Measurements from ENCODE around the gene PSME3IP1. TPM values are rescaled to one million over a fixed set of nuclear protein-coding genes. Genes with fewer than 3 reads are reported as not detected.

The PSME3IP1 gene
- total RNA-seq, 1 donor from 2014 or later: 56.3 TPM

GRCh38 chr16:57125969-57126368, 59.9 kb downstream of the PSME3IP1 start:
- Histone ChIP-seq H3K4me1 (no peaks in the 10 kb centered on the region), H3K27ac (replicated peaks) (no peak overlapping the region), H3K4me3 (no peak overlapping the region), H3K27me3 (ENCODE audit: low read depth) (no peaks in the 10 kb centered on the region), H3K9me3 (replicated peaks) (no peaks in the 10 kb centered on the region), H3K36me3 (peaks cover 16% of the 10 kb centered on the region)
- intact Hi-C loops (cut with micrococcal nuclease): no loop called here
- TF ChIP-seq CTCF (IDR thresholded peaks at IDR 0.05; ENCODE audit: borderline replicate concordance): no peak
- no peak for DNase-seq

- Histone ChIP-seq H3K4me3 (no peak overlapping the region), H3K27ac (replicated peaks) (no peak overlapping the region), H3K36me3 (peaks cover 18% of the 10 kb centered on the region), H3K4me1 (no peaks in the 10 kb centered on the region), H3K9me3 (replicated peaks) (no peaks in the 10 kb centered on the region), H3K27me3 (ENCODE audit: low read depth) (no peaks in the 10 kb centered on the region)
- no peak for TF ChIP-seq CTCF (IDR thresholded peaks at IDR 0.05; ENCODE audit: borderline replicate concordance)
- intact Hi-C loops (cut with micrococcal nuclease): no loop called here
- no peak for DNase-seq
Observed at GRCh38 chr16:57125376-57125775, 60.5 kb downstream of the PSME3IP1 start.

- no peak overlapping the region for H3K4me3 ChIP-seq
- H3K4me1 ChIP-seq: no peaks in the 10 kb centered on the region
- H3K9me3 ChIP-seq (replicated peaks): no peaks in the 10 kb centered on the region
- DNase-seq: no peak
- H3K36me3 ChIP-seq: peaks cover 26% of the 10 kb centered on the region
- intact Hi-C loops (cut with micrococcal nuclease): no loop called here
- TF ChIP-seq CTCF (IDR thresholded peaks at IDR 0.05; ENCODE audit: borderline replicate concordance): no peak
- H3K27me3 ChIP-seq (ENCODE audit: low read depth): no peaks in the 10 kb centered on the region
- no peak overlapping the region for H3K27ac ChIP-seq (replicated peaks)
Observed at GRCh38 chr16:57123974-57124674, 61.7 kb downstream of the PSME3IP1 start.

- Histone ChIP-seq H3K27ac (replicated peaks) (no peak overlapping the region), H3K4me1 (no peaks in the 10 kb centered on the region), H3K9me3 (replicated peaks) (no peaks in the 10 kb centered on the region), H3K27me3 (ENCODE audit: low read depth) (no peaks in the 10 kb centered on the region), H3K4me3 (no peak overlapping the region), H3K36me3 (peaks cover 28% of the 10 kb centered on the region)
- no peak for DNase-seq
- TF ChIP-seq CTCF (IDR thresholded peaks at IDR 0.05; ENCODE audit: borderline replicate concordance): no peak
- intact Hi-C loops (cut with micrococcal nuclease): no loop called here
Observed at GRCh38 chr16:57123216-57123973, 62.4 kb downstream of the PSME3IP1 start.

GRCh38 chr16:57118461-57119084, 67.3 kb downstream of the PSME3IP1 start:
- H3K9me3 ChIP-seq (replicated peaks): no peaks in the 10 kb centered on the region
- no peak for DNase-seq
- H3K4me3 ChIP-seq: no peak overlapping the region
- H3K27ac ChIP-seq (replicated peaks): no peak overlapping the region
- no peaks in the 10 kb centered on the region for H3K27me3 ChIP-seq (ENCODE audit: low read depth)
- intact Hi-C loops (cut with micrococcal nuclease): no loop called here
- peaks cover 34% of the 10 kb centered on the region for H3K36me3 ChIP-seq
- TF ChIP-seq CTCF (IDR thresholded peaks at IDR 0.05; ENCODE audit: borderline replicate concordance): no peak
- H3K4me1 ChIP-seq: peaks cover 16% of the 10 kb centered on the region
